ENCODE data around the gene GPR107. TPM values are rescaled to one million over a fixed set of nuclear protein-coding genes. Genes with fewer than 3 reads are reported as not detected.

Gene GPR107
- total and polyA plus RNA-seq, 2 donors (not counting 1 experiment from before 2014, with no cell fraction given): 10.4 to 28.1 TPM

GRCh38 chr9:130158001-130158400 lies 104.3 kb downstream of the GPR107 start:
- H3K27me3 Mint-ChIP-seq: peaks cover 3% of the 10 kb centered on the region
- Histone ChIP-seq H3K4me2 (replicated peaks; ENCODE audit: low read depth, low read length, poor library complexity, severe bottlenecking) (no peak overlapping the region), H3K4me1 (ENCODE audit: control insufficient read depth in 2 of 2, insufficient read depth in 2 of 2, low read length in 2 of 2) (no peaks in the 10 kb centered on the region), H3K4me3 (ENCODE audit: control extremely low read depth in 1 of 5, extremely low read depth in 1 of 5, insufficient read depth in 1 of 5, low read depth in 2 of 5, low read length in 4 of 5) (no peak overlapping the region), H3K27ac (ENCODE audit: low read length in 2 of 2) (no peak overlapping the region), H3K9ac (ENCODE audit: low read length) (no peak overlapping the region), H3K27me3 (replicated peaks in 1 of 4; ENCODE audit: control extremely low read depth in 1 of 4, control insufficient read depth in 3 of 4, insufficient read depth in 4 of 4, low read length in 3 of 4) (peaks cover 0 to 3% (median 0%) of the 10 kb centered on the region in 4 experiments), H2AFZ (ENCODE audit: insufficient read depth, low read depth, low read length, poor library complexity, severe bottlenecking) (no peak overlapping the region), H4K20me1 (ENCODE audit: control insufficient read depth, insufficient read depth, low read length, poor library complexity, severe bottlenecking) (no peaks in the 10 kb centered on the region), H3K79me2 (ENCODE audit: control insufficient read depth, insufficient read depth, low read length) (no peaks in the 10 kb centered on the region), H3K36me3 (replicated peaks in 1 of 2; ENCODE audit: control extremely low read depth in 1 of 2, control insufficient read depth in 1 of 2, extremely low read depth in 1 of 2, insufficient read depth in 2 of 2, low read length in 1 of 2) (no peaks in the 10 kb centered on the region), H3K9me3 (ENCODE audit: control extremely low read depth in 1 of 3, control insufficient read depth in 2 of 3, insufficient read depth in 1 of 3, low read length in 2 of 3) (peaks cover 0 to 3% (median 0%) of the 10 kb centered on the region in 3 donors)
- DNase-seq: no peak
- WGBS (ENCODE audit: insufficient coverage): 86% methylated on average over 7 of the region's 8 CpGs
- H3K9me3 Mint-ChIP-seq (ENCODE audit: insufficient read depth): no peaks in the 10 kb centered on the region
- H3K27ac Mint-ChIP-seq: no peak overlapping the region
- ATAC-seq (ENCODE audit: low read depth): no peak
- no peak overlapping the region for H3K4me3 Mint-ChIP-seq
- TF ChIP-seq EZH2 (IDR thresholded peaks at IDR 0.05; ENCODE audit: borderline replicate concordance, insufficient read depth, low read depth, low read length, poor library complexity, severe bottlenecking) (no peak), CTCF (IDR thresholded peaks at IDR 0.05) (no peak)
- no peaks in the 10 kb centered on the region for H3K4me1 Mint-ChIP-seq
- intact Hi-C loops (cut with micrococcal nuclease): no loop called here
- ChIA-PET POLR2A (no interaction called here), CTCF (no interaction called here)

DNA sequence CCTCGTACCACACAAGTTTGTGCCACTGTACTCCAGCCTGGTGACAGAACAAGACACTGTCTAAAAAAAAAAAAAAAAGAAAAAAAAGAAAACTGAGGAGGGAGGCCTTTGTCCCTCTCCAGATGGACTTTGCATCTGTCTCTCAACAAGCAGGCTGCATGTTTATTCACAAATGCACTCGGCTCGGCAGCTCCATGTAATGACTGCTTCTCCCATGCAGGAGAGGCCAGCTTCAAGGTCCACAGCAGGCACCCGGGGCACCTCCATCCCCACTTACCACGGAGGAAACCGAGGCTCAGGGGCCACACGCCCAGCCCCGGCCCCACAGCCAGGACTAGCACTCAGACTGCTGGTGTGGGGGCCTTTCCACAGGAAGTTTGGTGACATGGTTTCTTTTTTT lies 105.4 kb downstream of the GPR107 start:
- Histone ChIP-seq H3K27ac (ENCODE audit: low read length in 2 of 2) (no peak overlapping the region), H3K4me1 (ENCODE audit: control insufficient read depth in 2 of 2, insufficient read depth in 2 of 2, low read length in 2 of 2) (no peaks in the 10 kb centered on the region), H3K79me2 (ENCODE audit: control insufficient read depth, insufficient read depth, low read length) (no peaks in the 10 kb centered on the region), H3K36me3 (replicated peaks in 1 of 2; ENCODE audit: control extremely low read depth in 1 of 2, control insufficient read depth in 1 of 2, extremely low read depth in 1 of 2, insufficient read depth in 2 of 2, low read length in 1 of 2) (no peaks in the 10 kb centered on the region), H3K27me3 (replicated peaks in 1 of 4; ENCODE audit: control extremely low read depth in 1 of 4, control insufficient read depth in 3 of 4, insufficient read depth in 4 of 4, low read length in 3 of 4) (peaks cover 0 to 3% (median 0%) of the 10 kb centered on the region in 4 experiments), H3K9me3 (ENCODE audit: control extremely low read depth in 1 of 3, control insufficient read depth in 2 of 3, insufficient read depth in 1 of 3, low read length in 2 of 3) (peaks cover 0 to 3% (median 0%) of the 10 kb centered on the region in 3 donors), H3K4me3 (ENCODE audit: control extremely low read depth in 1 of 5, extremely low read depth in 1 of 5, insufficient read depth in 1 of 5, low read depth in 2 of 5, low read length in 4 of 5) (no peak overlapping the region), H4K20me1 (ENCODE audit: control insufficient read depth, insufficient read depth, low read length, poor library complexity, severe bottlenecking) (no peaks in the 10 kb centered on the region), H3K9ac (ENCODE audit: low read length) (no peak overlapping the region), H3K4me2 (replicated peaks; ENCODE audit: low read depth, low read length, poor library complexity, severe bottlenecking) (no peak overlapping the region), H2AFZ (ENCODE audit: insufficient read depth, low read depth, low read length, poor library complexity, severe bottlenecking) (no peak overlapping the region)
- no peaks in the 10 kb centered on the region for H3K9me3 Mint-ChIP-seq (ENCODE audit: insufficient read depth)
- no peak overlapping the region for H3K4me3 Mint-ChIP-seq
- TF ChIP-seq CTCF (IDR thresholded peaks at IDR 0.05) (no peak), EZH2 (IDR thresholded peaks at IDR 0.05; ENCODE audit: borderline replicate concordance, insufficient read depth, low read depth, low read length, poor library complexity, severe bottlenecking) (no peak)
- no peaks in the 10 kb centered on the region for H3K4me1 Mint-ChIP-seq
- ChIA-PET CTCF (no interaction called here), POLR2A (no interaction called here)
- H3K27ac Mint-ChIP-seq: no peak overlapping the region
- no peak for ATAC-seq (ENCODE audit: low read depth)
- no peak for DNase-seq
- H3K27me3 Mint-ChIP-seq: peaks cover 5% of the 10 kb centered on the region
- 94% methylated on average over 3 of the region's 8 CpGs for WGBS (ENCODE audit: insufficient coverage)
- intact Hi-C loops (cut with micrococcal nuclease): no loop called here
